GM12801 (cell line): ENCODE results near the gene NUDT19.

Source experiments
- TF ChIP-seq, protein P1 (sequence below): IDR thresholded peaks from one replicate; pipeline ENCODE4 v1.5.1; 2011; ENCODE audit warnings: control low read depth; ENCODE audit not compliant: insufficient read length; ENCODE audit errors: extremely low read depth

The NUDT19 gene

DNA sequence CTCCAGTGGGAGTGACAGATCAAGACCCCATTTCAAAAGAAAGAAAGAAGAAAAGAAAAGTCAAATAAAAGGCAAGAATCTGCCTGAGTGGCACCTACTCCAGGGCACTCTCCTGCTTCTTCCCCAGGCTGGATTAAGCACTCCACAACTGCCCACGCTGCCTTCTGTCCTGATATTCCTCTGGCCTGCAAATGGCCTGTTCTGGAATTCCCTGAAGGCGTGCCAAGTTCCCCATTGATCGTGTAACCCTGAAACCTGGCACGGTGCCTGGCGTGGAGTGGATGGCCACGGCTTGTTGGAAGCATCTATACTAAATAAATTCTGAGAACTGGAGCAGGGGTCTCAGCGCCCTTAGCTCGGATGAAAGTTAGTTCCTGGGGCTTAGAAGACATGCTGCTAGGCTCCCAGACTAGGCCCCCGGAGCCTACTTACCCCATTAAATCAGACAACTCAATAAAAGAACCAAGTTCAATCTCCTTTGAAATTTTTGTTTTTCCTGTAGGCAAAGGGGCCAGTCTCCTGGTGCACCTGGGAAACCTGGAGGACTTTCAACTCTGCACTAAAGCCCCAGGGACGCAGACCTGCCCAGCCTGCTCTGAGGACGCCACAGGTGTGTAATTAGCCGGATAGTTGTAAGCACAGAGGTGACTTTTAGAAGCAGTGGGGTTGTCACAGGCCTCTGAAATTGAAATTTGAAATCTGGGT, 38.6 kb upstream of the NUDT19 start:
- TF ChIP-seq, protein P1, sequence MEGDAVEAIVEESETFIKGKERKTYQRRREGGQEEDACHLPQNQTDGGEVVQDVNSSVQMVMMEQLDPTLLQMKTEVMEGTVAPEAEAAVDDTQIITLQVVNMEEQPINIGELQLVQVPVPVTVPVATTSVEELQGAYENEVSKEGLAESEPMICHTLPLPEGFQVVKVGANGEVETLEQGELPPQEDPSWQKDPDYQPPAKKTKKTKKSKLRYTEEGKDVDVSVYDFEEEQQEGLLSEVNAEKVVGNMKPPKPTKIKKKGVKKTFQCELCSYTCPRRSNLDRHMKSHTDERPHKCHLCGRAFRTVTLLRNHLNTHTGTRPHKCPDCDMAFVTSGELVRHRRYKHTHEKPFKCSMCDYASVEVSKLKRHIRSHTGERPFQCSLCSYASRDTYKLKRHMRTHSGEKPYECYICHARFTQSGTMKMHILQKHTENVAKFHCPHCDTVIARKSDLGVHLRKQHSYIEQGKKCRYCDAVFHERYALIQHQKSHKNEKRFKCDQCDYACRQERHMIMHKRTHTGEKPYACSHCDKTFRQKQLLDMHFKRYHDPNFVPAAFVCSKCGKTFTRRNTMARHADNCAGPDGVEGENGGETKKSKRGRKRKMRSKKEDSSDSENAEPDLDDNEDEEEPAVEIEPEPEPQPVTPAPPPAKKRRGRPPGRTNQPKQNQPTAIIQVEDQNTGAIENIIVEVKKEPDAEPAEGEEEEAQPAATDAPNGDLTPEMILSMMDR = no peak

DNA sequence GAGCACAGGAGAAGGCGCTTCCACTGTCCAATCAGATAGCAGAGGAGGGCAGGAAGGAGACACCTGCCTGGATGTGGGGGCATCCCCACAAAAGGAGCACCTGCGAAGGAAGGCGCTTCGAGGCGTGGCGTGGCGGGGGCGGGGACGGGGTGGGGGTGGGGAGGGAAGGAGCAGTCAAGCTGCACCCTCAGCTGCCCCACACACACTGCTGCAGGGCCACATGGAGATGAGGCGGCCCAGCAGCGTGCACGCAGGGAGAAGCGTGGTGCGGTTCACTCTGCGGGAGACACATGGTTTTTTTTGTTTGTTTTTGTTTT, 38.1 kb upstream of the NUDT19 start:
- TF ChIP-seq, protein P1 = no peak

DNA sequence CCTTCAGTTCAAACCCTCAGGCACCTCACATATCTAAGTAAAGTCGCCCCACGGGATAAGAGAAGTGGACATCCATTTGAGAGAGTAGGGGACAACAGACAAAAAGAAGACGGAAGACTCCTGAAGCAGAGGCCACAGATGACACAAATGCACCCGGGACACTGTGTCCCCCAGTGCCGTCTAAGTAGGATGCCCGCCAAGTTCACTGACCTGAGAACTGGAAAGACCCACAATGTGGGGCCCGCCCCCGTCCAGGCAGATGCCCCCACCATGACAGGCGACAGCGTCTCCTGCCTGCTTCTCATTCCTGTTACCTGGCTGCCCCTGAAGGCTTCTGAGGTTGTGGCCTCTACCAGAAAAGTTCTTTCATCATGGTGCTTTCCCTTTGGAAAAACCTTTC, 33.5 kb upstream of the NUDT19 start:
- TF ChIP-seq, protein P1 = no peak

DNA sequence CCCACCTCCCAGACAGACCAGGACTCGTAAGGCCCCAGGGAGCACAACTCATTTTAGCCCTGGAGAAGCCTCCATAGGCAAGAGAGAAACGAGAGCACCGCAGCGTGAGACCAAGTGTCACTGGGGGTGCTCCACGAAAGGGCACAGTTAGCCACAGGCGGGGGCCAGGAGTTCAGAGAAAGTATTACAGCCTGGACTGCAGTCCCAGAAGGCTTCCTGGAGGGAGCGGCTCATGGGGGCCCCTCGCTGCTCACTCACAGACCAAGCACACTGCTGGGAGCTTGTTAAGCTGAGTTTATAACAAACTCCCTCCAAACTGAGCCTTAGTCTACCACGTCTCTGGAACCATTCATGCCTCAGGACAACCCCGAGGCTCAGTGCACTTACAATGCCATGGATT, 33.1 kb upstream of the NUDT19 start:
- TF ChIP-seq, protein P1 = no peak

DNA sequence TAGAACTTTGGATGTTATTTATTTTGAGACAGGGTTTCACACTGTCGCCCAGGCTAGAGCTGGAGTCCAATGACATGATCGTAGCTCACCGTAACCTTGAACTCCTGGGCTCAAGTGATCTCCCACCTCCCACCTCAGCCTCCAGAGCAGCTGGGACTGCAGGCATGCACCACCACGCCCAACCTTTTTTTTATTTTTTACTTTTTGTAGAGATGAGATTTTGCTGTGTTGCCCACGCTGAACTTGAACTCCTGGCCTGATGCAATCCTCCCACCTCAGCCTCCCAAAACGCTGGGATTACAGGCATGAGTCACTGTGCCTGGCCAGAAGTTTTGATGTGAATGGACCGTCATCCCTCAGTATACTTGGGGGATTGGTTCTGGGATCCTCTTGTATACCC, 30.3 kb upstream of the NUDT19 start:
- TF ChIP-seq, protein P1 = no peak

DNA sequence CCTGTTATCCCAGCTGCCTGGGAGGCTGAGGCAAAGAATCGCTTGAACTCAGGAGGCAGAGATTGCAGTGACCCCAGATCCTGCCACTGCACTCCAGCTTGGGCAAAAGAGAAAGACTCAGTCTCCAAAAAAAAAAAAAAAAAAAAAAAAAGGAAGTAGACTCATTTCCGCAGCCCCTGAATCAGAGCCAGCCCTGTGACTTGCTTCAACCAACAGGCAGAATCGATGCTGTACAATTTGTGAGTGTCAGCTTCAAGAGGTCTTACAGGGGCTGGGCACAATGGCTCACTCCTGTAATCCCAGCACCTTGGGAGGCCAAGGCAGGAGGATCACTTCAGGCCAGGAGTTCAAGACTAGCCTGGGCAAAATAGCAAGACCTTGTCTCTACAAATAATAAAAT, 29.4 kb upstream of the NUDT19 start:
- TF ChIP-seq, protein P1 = no peak

DNA sequence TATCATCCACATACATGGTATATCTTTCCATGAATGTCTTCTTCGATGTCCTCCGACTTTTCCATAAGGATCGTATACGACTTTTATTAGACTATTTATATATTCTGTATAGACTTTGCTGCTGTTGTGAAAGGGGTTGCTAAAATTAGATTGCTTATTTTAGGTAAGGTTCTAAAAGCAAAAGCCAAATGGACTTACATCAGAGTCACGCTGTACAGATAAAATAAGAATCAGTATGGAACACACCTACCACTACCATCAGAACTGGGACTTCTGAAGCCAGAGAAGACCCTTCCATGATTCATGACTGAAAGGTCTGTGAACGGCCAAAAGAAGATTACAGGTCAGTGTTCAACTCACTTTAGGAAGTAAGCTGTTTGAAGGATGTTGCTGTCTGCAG, 25.5 kb upstream of the NUDT19 start:
- TF ChIP-seq, protein P1 = no peak
